GM18907 (cell line): ENCODE measurements around the gene CA5A.
"Not testable (repeated sequence)": the region's sequence is repeated elsewhere in the genome, so short reads cannot be mapped to it uniquely, and the experiment has no call there.

Experiments
- ATAC-seq: cut with Tn5 transposase; IDR thresholded peaks from one replicate; pipeline ENCODE4 v1.9.1; 2021; ENCODE audit warnings: mild to moderate bottlenecking, moderate library complexity; ENCODE audit not compliant: unreplicated experiment

The CA5A gene

DNA sequence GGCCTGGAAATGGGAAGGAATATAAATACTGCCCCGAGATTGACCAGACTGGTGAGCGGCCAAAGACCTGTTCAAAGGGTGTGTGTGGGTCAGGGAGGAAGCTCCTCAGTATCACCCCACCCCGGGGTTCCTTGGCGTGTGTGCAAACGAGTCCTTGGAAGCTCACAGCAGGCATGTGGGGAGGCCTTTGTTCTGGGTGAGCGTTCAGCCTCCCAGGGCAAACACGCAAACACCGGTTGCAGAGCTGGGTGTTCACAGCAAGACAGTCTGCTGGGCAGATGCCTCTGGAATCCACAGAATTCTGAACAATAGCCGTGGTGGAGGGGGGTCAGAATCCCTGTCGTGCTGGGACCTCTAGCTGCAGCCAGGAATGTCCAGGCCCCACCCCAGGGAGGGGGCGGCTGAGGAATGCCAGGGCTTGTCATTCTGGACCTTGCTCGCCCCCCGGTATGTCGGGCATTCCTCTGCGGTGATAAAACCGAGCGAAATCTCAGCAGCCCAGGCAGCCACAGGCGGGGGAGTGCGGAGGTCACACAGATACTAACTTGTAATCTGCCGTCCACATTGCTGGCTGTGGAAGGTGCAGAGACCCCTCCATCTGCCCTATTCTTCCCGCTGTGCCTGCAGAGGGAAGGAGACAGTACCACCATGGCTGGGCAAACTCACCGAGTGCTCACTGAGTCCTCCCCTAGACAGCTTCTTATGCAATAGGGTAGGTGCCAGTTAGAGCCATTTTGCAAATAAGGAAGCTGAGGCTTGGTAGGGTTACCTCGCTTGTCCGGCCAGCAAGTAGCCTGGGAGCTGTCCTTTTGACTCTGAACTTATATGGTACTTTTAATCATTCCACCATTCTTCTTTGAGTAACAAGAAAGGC lies 65.7 kb downstream of the CA5A start:
- ATAC-seq = not testable (repeated sequence)

DNA sequence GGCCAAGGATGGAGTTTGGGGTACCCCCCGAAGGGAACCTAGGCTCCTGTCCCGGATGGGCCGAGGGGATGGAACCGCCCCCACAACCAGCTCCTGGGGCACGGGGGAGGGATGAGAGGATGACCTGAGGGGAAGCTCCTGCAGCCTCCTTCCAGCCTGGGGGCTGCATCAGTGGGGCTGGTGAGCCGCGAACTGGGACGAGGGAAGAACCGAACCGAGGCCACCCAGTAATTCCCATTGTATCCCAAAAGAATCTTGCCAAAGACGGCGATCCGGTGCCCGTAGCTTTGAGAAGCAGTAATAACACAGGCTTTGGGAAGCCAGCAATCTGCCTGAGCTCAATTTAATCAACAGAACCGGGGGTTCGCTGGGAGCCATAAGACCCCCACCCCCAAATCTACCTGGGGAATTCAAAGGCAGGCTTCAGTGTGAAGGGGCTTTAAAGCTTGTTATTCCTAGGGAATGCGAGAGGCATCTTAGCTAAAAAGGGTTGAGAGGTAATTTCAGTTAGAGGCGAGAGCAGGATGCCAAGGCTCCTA lies 66.4 kb downstream of the CA5A start:
- not testable (repeated sequence) for ATAC-seq

DNA sequence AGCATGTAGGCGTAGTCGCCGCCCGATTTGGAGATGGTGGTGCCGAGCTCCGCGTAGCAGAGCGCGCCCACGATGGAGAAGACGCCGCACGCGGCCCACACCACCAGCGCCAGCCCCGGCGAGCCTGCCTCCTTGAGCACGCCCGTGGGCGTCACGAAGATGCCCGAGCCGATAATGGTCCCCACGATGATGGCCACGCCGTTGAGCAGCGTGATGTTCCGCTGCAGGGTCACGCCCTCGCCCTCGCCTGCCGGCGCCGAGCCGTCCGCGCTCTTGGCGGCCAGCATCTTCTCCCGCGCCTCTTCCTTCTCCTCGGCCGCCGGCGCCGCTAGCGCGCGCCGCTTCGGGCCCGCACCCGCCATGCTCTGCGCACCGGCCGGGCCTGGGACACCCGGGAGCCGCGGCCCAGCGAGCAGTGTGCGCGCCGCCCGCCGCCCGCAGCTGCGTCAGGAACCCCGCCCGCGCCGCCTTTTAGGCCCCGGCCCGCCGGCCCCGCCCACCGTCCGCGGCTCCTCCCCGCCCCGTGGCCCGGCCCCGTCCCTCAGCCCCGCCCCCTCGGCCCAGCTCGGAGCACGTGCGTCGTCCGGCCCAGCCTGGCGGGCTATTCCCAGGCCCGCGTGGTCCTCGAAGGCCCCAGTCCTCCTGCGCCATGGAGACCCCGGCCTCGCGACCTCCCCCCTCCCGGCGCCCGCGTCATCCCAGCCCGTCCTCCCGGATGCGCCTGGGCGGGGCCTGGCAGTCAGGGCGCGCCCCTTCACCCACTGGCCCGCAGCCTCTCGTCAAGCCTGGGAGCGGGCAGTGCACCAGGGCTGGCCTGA lies 67.1 kb downstream of the CA5A start, which contains the start of gene SLC7A5:
SLC7A5 (minus strand) TSS at position 447 of the 818 bp plus-strand sequence; CDS start at position 362, 85 bp downstream.
- ATAC-seq = peak; percentile 60

DNA sequence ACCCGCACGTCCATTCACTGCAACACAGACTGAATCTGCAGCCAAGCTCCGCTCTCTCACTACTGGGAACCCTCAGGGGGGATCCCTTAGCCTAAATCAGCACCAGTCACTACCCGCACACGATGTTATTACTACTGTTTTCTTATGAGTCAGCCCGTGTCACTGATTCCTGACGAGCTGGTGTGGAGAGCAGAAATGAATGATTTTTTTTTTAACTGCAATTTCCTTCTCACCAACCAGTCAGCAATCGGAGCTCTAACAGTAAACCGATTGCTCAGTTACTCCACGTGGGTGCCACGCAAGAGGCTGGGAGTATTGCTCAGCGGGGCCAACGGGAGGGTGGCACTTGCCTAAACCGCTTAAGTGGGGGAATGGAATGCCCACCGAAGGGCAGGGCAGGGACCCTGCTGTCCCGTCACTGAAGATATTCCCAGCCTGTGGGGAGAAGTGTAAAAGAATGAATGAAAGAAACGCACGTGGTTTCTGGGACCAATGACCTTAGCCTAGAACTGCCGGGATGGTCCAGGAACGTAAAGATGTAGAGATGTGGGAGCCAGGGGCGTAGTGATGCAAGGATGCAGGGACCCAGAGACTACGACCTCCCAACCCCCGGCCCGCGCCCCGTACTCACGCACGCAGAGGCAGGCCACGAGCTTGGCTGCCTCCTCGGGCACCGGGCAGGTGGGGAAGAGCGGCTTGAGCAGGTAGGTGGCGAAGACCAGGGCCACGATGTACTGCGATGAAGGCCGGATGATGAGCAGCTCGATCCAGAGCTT lies 67.9 kb downstream of the CA5A start:
- ATAC-seq = peak; percentile 34

DNA sequence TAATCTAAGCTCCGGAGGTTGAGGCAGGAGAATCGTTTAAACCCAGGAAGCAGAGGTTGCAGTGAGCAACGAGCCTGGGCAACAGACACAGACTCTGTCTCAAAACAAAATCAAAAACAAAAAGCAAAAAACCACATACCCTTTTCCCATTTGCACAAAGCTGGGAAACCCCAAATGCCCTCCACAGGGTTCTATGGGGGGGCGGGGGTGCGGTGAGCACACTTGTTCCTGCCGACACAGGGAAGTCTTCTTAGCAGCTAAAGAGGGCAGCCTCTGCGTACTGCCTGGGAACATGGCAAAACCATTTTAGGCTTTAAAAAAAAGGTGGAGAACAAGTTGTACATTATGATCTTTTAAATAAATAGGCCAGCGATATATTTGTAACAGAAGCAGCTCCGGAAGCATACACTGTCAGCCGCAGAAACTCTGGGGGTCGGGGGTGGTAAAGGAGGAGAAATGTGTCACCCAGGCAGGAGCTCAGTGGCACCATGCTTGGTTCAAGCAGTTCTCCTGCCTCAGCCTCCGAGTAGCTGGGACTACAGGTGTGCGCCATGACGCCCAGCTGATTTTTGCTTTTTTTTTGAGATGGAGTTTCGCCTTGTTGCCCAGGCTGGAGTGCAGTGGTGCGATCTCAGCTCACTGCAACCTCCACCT lies 70.3 kb downstream of the CA5A start:
- not testable (repeated sequence) for ATAC-seq

DNA sequence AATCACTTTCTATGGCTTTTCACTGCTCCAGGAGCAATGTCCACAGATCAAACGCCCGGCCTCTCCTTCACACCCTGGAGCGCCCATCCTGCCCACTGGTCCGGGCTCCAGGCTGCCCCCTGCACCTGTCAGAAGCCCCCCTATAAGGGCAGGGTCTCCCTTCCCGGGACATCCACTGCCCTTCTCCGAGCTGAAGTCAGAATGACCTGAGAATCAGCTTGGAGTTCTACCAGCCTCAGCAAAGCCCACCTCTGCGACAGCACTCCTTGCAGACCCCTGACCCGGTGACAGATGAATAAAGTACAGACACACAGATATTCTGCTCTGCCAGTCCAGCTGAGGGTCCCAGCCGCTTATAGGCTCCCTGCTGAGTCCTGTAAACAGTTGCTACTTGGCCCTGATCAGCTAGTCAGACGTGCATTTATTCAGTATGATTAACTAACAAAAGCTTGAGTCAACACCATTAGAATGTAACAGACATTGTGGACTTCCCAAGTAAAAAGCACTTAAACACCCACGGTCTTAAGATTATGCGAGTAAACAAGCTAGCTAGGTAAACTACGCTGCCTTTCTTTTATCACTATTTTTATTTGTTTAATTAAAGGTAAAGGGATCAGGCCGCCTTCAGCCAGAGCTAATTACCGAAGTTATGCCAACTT lies 71.9 kb downstream of the CA5A start:
- ATAC-seq = no peak

DNA sequence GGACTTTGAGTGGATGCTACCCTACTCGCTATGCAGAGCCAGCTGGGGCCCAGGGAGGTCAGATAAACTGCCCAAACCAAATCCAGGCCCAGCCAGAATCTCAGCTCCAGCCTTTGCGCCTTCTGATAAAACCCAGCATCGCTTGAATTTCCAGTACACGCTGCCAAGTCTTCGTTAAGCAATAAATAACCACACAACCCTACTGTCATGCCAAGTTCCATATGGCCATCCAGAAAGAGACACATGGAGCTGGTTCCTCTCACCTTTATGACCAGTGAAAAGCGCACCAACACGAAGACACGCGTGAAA lies 73.0 kb downstream of the CA5A start:
- not testable (repeated sequence) for ATAC-seq

DNA sequence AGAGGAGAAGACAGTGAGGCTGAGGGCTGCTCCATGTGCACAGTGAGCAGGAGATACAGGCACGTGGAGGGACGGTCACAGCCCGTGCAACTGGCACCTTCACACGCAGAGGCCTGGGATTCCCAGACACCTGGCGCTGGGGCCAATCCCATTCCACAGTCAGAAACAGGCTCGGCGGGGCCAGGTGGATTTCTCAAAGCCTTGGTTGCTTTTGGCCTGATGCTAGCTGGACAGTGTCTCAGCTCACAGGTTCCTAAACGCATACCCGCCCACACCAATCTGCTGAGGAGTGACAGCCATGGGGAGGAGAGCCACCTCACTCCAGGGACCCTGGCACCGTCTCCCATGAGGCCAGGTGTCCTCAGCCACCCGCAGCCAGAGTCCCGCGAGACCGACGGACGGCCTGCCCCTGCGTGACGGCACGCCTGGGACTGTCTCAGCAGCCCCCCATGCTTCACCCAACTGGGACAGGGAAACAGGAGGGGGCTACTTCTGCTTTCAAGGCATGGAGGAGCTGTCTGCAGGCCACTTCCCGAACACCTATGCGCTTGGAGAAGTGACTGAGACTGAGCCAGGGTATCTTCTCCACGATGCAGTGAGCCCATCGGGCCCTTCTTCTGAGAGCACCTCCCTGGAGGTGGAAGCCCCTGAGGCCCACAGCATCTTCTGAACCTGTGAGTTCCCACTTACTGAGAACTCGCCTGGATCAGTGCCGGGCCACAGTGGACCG lies 73.6 kb downstream of the CA5A start:
- not testable (repeated sequence) for ATAC-seq

DNA sequence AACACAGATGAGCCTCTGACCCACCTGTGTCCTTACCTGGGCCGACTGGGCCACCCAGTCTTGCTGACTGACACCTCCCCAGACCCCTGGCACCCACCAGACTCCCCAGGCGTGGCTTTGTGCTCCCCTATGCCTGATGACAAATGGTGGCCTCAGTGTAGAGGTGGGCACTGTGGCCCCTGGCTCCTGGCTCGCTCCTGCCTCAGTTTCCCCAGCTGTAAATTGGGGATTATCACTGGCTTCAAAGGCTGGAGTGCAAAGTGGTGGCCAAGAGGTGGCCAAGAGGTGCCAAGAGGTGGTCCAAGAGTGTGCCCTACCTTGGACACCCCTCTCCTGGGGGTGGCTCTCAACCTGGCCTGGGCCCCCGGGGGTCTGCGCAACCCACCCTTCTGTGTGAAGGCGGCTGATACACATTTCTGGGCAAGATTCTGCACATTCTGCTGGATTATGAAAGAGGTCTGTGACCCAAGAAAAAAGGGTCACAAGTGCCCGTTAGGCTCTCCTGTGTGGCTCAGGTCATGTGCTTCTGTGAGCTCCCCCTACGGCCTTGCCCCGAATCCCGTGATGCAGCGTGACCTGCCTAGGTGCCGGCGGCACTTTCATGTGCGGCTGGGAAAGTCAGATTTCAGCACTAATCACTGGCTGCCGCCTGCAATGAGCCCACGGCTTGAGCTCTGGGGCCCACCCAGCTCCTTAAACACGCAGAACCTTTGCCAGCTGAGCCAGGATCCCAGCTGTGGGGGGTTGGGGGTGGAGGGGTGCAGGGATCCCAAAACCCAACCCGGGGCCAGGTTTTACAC lies 74.8 kb downstream of the CA5A start:
- not testable (repeated sequence) for ATAC-seq

DNA sequence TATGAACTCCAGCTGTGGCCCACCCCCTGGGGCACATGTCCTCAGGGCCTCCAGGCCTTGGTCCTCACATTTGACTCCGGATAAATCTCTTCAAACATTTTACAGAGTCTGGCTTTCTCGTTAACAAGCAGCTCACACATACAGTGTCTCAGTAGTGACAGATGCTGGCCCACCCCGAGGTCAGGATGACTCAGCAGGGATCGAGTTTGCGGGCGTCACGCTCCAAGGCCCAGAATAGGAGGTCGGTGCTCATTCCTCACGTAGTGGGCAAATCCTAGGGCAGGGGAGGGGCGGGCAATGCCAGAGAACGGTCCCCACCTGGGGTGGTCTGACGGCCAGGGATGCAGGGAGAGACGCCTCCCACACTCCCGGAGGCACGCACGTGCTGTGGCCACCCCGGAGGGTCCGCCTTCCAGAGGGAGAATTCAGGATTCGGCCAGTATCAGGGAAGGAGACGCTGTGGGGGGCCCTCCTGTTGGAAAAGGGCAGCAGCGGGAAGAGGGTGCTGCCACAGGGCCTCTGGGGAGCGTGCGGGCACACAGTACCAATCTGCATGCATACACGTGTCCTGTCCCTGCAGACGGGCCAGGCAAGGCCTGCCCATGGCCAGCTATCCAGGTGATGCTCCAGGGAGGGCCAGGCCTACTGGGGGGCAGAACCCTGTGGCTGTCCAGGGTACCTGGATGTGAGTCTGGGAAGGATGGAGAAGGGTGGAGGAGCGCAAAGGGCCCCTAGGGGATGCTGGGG lies 75.6 kb downstream of the CA5A start:
- no peak for ATAC-seq

DNA sequence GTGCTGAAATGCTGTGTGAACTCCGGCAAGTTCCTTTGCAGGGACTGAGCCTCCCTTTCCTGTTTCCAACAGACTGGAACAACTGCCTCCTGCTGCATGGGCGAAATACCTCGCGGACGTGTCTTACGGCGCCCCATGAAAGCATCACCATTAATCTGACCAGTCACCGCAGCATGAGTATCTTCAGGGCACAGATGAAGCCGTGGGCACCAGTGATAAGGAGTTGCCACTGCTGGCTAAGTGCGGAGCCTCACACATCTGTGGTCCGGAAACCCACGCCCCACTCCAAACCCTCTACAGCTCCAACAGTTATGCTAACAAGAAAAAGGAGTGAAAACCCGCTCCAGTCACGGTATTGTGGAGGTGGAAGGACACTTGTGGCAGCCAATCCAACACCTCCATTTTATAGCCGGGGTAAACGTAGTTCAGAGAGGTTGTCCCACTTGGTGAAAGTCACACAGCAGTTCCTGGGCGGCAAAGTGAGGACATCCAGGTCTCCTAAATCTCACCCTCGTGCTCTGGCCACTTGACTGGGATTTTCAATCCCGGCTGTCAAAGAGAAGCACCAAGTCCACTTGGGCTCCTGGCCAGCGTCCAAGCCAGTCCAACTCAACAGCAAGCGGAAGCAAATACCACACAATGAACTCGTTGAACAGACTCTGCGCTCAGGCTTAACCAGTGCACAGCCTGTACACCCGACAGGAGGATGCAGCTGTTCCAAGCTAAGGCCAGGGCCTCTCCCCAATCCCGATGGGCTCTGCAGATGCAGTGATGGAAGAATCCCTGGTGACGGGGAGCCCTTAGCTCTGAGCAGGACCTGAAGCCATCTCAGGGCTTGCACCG lies 78.0 kb downstream of the CA5A start:
- ATAC-seq = not testable (repeated sequence)

DNA sequence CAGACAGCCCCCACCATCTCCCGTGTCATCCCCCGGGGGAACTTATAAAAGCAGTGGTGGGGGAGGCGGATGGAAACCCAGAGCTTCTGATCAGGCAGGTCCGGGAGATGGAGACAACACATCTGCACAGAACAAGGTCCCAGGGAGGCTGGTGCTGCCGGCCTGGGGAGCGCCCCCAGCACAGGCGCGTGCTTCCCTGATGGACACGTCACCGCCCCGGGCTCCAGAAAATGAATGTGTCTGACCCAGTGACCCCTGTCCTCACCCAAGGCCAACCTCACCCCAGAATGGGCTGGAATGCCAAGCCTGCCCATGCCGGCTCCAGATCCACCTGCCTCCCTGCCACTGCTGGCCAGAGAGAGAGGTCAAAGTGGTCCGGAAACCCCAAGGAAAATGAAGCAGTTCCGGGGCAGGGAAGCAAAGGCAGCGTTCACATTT lies 79.5 kb downstream of the CA5A start:
- no peak for ATAC-seq

DNA sequence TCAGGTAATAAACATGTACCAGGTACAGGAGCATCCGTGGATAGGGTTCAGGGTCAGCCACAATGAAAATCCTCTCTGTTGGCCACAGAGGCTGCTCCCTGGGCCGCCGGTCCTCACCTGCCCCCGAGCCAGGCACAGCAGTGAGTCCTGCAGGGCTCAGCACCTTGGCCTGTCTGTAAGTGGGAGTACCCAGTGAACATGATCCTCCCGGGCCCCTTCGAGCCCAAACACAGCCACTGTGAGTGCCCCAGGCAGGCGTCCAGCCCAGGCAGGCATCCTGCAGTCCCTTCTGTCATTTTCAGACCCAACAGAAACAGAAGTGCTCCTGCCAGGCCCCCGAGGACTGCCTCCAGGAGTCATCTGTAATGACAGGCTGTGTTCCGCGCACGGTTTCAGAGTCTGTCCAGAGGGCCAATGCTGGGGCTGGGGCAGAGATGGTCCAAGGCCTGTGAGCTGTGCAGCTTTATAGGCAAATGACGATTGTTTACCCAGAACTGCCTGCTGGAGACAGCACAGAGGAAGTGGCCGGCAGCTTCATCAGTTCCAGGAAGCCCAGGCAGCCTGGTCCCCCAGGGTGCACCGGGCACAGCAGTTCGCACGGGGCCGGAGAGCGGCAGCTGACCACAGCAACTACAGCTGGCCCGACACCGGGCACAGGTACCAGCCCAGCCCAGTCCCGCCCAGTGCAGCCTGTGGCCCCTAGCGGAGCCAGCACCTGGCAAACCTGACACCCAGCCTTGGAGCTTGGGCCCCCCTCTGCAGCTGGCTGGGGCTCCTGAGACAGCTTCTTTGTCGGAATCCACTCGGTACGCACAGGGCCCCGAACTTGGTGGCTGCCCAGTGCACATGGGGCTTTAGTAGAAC lies 80.2 kb downstream of the CA5A start:
- ATAC-seq = no peak

DNA sequence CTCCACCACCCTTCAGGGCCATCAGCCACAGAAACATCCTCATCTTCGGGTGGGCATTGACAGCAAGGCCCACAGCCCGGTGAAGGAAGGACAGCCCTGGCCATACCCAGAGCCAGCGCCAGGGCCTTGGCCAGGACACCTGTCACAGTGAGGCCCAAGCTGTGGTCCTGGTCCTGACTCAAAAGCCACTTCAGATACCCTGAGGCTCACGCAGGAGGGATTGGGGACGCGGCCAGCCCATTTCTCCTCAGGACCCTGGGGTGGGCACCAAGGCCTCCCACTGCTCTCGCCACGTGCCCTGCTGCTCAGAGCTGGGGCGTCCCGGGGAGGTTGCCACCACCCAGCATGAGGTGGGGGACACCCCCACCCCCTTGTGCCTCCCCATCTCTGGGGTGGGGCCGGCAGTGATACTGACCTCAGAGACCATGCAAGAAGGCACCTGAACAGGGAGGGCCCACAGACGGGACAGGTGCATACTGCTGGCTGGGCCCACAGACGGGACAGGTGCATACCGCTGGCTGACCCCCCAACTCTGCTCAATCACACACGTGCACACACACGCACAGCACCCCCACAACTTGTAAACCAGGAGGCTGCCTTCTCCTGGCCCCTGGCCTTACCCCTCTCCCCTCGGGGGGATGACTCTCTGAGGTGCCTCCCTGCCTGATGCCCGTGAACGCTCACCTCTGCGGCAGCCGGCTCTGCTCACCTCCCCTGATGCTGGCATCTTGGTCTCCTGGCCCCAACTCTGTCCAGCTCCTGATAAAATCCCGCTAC lies 81.2 kb downstream of the CA5A start:
- no peak for ATAC-seq
